Measurements from ENCODE around the gene KIF21A.

KIF21A gene

DNA sequence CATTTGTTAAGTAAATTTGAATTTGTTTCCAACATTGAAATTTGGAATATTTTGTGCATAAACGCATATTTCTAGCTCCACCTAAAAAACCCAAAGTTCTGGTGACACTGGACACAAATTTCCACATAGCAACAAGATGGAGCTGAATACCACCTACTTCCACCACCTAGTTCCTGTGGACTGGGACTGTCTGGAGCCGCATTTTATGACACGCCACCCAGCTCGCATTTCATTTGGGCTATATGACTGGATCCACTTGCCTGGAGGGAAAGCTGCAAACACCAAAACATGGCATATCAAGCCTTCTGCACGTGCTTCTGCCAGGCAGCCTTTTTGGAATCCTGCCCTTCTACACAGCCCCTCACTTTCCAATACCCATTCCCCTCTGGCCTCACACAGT is 173.4 kb downstream of the KIF21A start:
- TF ChIP-seq, protein P1, sequence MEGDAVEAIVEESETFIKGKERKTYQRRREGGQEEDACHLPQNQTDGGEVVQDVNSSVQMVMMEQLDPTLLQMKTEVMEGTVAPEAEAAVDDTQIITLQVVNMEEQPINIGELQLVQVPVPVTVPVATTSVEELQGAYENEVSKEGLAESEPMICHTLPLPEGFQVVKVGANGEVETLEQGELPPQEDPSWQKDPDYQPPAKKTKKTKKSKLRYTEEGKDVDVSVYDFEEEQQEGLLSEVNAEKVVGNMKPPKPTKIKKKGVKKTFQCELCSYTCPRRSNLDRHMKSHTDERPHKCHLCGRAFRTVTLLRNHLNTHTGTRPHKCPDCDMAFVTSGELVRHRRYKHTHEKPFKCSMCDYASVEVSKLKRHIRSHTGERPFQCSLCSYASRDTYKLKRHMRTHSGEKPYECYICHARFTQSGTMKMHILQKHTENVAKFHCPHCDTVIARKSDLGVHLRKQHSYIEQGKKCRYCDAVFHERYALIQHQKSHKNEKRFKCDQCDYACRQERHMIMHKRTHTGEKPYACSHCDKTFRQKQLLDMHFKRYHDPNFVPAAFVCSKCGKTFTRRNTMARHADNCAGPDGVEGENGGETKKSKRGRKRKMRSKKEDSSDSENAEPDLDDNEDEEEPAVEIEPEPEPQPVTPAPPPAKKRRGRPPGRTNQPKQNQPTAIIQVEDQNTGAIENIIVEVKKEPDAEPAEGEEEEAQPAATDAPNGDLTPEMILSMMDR (IDR thresholded peaks at IDR 0.05; ENCODE audit: low read depth, low read length) = no peak
- TF ChIP-seq EZH2phosphoT487 (IDR thresholded peaks at IDR 0.05; ENCODE audit: low read depth) = no peak
- no peaks in the 10 kb centered on the region for H3K4me1 ChIP-seq (ENCODE audit: low read length)
- no peaks in the 10 kb centered on the region for H4K20me1 ChIP-seq (ENCODE audit: insufficient read depth, low read length)
- no peaks in the 10 kb centered on the region for H3K79me2 ChIP-seq (ENCODE audit: low read length)
- H3K9me3 ChIP-seq (ENCODE audit: insufficient read depth, low read length) = no peaks in the 10 kb centered on the region
- H3K9ac ChIP-seq (ENCODE audit: low read length) = no peak overlapping the region
- H3K27ac ChIP-seq (ENCODE audit: low read length) = no peak overlapping the region
- peaks cover 4% of the 10 kb centered on the region; the same call in 1 of the 2 replicates for H3K27me3 ChIP-seq (ENCODE audit: low read depth, low read length)
- no peak overlapping the region for H3K4me2 ChIP-seq (ENCODE audit: low read length)
- no peaks in the 10 kb centered on the region for H3K36me3 ChIP-seq (replicated peaks; ENCODE audit: low read depth, low read length)
- H3K4me3 ChIP-seq (ENCODE audit: low read length) = no peak overlapping the region
- H2AFZ ChIP-seq (ENCODE audit: low read depth, low read length) = no peak overlapping the region

DNA sequence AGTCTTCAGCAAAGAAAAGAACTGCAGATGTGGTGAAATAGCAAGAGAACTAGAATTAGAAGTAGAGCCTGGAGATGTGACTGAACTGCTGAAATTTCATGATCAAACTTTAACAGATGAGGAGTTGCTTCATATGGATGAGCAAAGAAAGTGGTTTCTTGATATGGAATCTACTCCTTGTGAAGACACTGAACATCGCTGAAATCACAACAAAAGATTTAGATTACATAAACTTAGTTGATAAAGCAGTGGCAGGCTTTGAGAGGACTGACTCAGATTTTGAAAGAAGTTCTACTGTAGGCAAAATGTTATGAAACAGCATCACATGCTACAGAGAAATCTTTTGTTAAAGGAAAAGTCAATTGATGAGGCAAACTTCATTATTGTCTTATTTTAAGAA is 175.0 kb downstream of the KIF21A start:
- Histone ChIP-seq H3K27ac (ENCODE audit: low read length) (no peak overlapping the region), H3K4me1 (ENCODE audit: low read length) (no peaks in the 10 kb centered on the region), H3K4me3 (ENCODE audit: low read length) (no peak overlapping the region), H3K36me3 (replicated peaks; ENCODE audit: low read depth, low read length) (no peaks in the 10 kb centered on the region), H3K79me2 (ENCODE audit: low read length) (no peaks in the 10 kb centered on the region), H3K9ac (ENCODE audit: low read length) (no peak overlapping the region), H3K4me2 (ENCODE audit: low read length) (no peak overlapping the region), H4K20me1 (ENCODE audit: insufficient read depth, low read length) (no peaks in the 10 kb centered on the region), H3K27me3 (ENCODE audit: low read depth, low read length) (no peaks in the 10 kb centered on the region), H2AFZ (ENCODE audit: low read depth, low read length) (no peak overlapping the region), H3K9me3 (ENCODE audit: insufficient read depth, low read length) (no peaks in the 10 kb centered on the region)
- TF ChIP-seq, protein P1 (IDR thresholded peaks at IDR 0.05; ENCODE audit: low read depth, low read length) = no peak
- no peak for TF ChIP-seq EZH2phosphoT487 (IDR thresholded peaks at IDR 0.05; ENCODE audit: low read depth)

DNA sequence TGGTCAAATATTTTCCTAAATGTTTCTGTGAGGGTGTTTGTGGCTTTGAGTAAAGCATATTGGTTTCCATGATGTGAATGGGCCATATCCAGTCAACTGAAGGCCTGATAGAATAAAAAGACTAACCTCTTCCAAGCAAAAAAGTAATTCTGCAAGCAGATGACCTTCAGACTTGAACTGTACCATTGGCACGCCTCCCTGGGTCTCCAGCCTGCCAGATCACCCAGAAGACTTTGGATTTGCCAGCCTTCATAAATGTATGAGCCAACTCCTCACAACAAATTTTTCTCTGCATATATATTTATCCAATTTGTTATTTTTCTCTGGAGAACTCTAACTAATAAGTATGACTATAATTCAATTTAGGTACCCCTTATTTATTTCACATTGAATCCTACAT is 190.3 kb downstream of the KIF21A start:
- no peaks in the 10 kb centered on the region for H4K20me1 ChIP-seq (ENCODE audit: insufficient read depth, low read length)
- no peaks in the 10 kb centered on the region for H3K36me3 ChIP-seq (replicated peaks; ENCODE audit: low read depth, low read length)
- H3K9me3 ChIP-seq (ENCODE audit: insufficient read depth, low read length) = no peaks in the 10 kb centered on the region
- no peak overlapping the region for H3K27ac ChIP-seq (ENCODE audit: low read length)
- no peak overlapping the region for H3K4me3 ChIP-seq (ENCODE audit: low read length)
- H3K4me2 ChIP-seq (ENCODE audit: low read length) = no peak overlapping the region
- H3K79me2 ChIP-seq (ENCODE audit: low read length) = no peaks in the 10 kb centered on the region
- no peak overlapping the region for H2AFZ ChIP-seq (ENCODE audit: low read depth, low read length)
- no peaks in the 10 kb centered on the region for H3K27me3 ChIP-seq (ENCODE audit: low read depth, low read length)
- no peak overlapping the region for H3K9ac ChIP-seq (ENCODE audit: low read length)
- H3K4me1 ChIP-seq (ENCODE audit: low read length) = peaks cover 5% of the 10 kb centered on the region; the same call in 1 of the 2 replicates
- TF ChIP-seq, protein P1 (IDR thresholded peaks at IDR 0.05; ENCODE audit: low read depth, low read length) = no peak
- TF ChIP-seq EZH2phosphoT487 (IDR thresholded peaks at IDR 0.05; ENCODE audit: low read depth) = no peak
